ENCODE measurements around the gene GSE1.

DNA sequence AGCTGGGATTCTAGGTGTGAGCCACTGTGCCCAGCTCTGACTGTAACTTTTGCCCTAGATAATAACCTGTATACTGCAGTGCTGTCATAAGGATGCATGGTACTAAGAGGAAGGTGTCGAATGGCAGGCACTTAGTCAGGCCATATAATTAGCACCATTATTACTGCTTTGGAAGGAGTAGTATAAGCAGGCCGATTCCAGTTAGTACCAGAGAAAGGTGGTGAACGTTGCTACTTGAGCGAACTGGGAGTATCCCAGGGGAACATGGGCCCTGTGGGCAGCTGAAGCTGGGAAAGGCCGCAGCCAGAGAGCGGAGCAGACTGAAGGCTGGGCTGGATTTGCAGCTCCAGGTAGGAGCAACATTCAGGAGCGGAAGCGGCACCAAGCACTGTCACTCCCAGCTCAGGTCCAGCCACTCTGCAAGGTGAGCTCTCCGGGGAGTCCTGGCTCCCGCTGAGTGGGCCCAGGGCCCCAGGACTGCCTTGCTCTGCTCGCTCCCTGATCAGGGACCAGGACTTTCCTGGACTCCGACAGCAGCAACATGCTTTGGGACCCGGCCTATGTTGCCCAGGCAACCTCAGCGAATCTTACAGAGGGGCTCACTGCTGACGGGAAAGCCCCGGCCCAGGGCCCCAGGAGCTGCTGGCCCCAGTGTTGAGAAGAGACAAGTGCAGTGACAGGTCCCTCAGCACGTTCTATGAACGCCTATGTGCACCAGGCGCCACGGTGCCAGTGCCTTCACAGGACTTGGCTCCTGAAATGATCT is 109.2 kb downstream of the GSE1 start:
- TF ChIP-seq, protein P1, sequence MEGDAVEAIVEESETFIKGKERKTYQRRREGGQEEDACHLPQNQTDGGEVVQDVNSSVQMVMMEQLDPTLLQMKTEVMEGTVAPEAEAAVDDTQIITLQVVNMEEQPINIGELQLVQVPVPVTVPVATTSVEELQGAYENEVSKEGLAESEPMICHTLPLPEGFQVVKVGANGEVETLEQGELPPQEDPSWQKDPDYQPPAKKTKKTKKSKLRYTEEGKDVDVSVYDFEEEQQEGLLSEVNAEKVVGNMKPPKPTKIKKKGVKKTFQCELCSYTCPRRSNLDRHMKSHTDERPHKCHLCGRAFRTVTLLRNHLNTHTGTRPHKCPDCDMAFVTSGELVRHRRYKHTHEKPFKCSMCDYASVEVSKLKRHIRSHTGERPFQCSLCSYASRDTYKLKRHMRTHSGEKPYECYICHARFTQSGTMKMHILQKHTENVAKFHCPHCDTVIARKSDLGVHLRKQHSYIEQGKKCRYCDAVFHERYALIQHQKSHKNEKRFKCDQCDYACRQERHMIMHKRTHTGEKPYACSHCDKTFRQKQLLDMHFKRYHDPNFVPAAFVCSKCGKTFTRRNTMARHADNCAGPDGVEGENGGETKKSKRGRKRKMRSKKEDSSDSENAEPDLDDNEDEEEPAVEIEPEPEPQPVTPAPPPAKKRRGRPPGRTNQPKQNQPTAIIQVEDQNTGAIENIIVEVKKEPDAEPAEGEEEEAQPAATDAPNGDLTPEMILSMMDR (IDR thresholded peaks at IDR 0.05), result no peak
- TF ChIP-seq EP300 (IDR thresholded peaks at IDR 0.05), result no peak
- TF ChIP-seq POLR2AphosphoS5 (IDR thresholded peaks at IDR 0.05), result no peak
- TF ChIP-seq POLR2A (IDR thresholded peaks at IDR 0.05), result no peak
